Measurements from ENCODE around the gene PTX4.
"Not testable (repeated sequence)": the region's sequence is repeated elsewhere in the genome, so short reads cannot be mapped to it uniquely, and the experiment has no call there.

PTX4 gene

GRCh38 chr16:1478937-1479336 lies 9.8 kb downstream of the PTX4 start:
- not testable (repeated sequence) for DNase-seq

DNA sequence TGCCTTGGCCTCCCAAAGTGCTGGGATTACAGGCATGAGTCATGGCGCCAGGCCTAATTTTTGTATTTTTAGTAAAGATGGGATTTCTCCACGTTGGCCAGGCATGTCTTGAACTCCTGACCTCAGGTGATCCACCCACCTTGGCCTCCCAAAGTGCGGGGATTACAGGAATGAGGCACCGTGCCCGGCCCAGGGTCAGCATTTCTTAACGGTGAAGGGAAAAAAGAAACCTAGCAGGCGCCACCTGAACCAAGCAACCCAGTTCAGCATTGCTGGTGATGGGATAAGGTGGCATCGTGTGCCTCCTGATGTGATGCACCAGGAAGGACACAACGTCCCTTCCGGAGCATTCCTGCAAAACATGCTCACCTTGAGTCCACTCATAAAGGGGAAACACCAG lies 11.7 kb downstream of the PTX4 start:
- DNase-seq, result no peak

- DNase-seq, result no peak
Measured at GRCh38 chr16:1475552-1476114, 13.1 kb downstream of the PTX4 start.

- DNase-seq, result peak; percentile 14
Measured at GRCh38 chr16:1474796-1475551, 13.8 kb downstream of the PTX4 start, which contains the start of gene CLCN7. TSS of gene CLCN7 (minus strand) at chr16:1475028. CDS start at chr16:1474974, 54 bp downstream.

GRCh38 chr16:1474082-1474795 lies 14.5 kb downstream of the PTX4 start:
- no peak for DNase-seq

- no peak for DNase-seq
Measured at GRCh38 chr16:1472974-1473373, 15.8 kb downstream of the PTX4 start.

GRCh38 chr16:1471569-1472194 lies 17.1 kb downstream of the PTX4 start:
- DNase-seq, result no peak

- no peak for DNase-seq
Measured at GRCh38 chr16:1470481-1471251, 18.1 kb downstream of the PTX4 start.

- DNase-seq, result no peak
Measured at GRCh38 chr16:1469693-1470201, 19.0 kb downstream of the PTX4 start.

DNA sequence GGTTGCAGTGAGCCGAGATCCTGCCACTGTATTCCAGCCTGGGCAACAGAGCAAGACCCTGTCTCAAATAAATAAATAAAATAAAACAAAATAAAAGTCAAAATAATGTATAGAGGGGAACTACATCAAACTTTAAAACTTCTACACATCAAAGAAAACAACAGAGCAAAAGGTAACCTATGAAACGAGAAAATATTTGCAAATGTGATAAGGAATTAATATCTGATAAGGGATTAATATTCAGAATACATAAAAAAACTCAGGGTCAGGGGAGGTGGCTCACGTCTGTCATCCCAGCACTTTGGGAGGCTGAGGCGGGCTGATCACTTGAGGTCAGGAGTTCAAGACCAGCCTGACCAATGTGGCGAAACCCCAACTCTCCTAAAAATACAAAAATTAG lies 19.6 kb downstream of the PTX4 start:
- not testable (repeated sequence) for DNase-seq

DNA sequence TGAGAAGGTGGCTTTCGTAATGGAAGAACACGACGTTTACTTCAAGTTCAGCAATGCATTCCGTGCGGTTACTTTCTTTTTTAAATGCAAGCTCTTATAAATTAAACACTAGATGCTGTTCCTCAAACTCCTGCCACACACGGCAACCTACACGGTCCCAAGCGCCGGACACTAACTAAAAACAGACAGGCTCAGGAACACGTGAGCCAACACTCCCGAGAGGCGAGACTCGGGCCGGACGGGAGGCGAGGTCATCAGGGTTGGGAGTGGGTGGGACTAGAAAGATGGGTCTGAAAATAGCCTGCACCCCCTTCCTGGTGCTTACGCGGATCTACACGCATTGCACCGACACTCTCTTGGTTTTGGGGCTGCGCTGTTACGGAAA lies 20.3 kb downstream of the PTX4 start:
- DNase-seq, result no peak

DNA sequence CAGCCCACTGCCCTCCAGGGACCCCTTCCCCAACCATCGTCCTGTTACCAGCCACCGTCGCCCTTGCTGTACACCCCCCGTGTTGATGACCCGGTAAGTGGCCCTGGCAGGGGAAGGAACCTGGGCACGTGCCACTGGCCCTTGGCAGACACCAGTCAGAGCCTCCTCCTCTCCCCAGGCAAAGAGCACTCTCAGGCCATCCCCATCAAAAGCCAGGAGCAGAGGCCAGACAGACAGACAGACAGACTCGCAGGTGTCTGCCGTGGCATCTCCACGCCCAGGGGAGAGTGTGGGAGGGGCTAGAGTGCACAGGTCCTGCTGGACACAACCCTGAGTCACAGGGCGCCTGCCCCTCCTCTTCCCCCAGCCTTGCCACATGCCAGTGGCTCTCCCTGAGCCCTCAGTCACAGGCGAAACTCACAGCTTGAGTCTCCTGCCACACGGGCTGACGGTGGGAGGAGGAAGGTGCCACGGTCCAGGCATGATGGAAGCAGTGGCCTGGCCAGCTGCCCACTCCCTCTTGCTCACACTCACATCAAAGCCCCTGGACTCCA lies 21.7 kb downstream of the PTX4 start:
- DNase-seq, result no peak

DNA sequence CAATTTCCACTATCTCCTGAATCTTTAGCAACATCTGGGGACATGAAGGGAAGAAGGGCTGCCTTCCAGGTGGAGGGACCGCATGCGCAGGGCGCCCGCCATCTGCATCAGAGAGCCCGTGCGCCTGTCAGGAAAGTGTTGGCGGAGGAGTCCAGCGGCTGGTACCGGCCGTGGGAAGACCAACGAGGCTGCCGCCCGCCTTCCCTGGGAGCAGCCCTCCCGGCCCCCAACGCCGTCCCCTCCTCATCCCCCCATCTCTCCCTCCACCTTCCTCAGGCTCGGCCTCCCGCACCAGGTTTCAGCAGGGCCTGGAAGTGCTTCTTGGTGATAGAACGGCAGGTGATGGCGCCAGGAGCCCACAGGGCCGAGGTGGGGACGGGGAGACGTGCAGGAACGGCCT lies 22.7 kb downstream of the PTX4 start:
- DNase-seq, result no peak

- DNase-seq, result no peak
Measured at GRCh38 chr16:1465567-1465915, 23.2 kb downstream of the PTX4 start.

DNA sequence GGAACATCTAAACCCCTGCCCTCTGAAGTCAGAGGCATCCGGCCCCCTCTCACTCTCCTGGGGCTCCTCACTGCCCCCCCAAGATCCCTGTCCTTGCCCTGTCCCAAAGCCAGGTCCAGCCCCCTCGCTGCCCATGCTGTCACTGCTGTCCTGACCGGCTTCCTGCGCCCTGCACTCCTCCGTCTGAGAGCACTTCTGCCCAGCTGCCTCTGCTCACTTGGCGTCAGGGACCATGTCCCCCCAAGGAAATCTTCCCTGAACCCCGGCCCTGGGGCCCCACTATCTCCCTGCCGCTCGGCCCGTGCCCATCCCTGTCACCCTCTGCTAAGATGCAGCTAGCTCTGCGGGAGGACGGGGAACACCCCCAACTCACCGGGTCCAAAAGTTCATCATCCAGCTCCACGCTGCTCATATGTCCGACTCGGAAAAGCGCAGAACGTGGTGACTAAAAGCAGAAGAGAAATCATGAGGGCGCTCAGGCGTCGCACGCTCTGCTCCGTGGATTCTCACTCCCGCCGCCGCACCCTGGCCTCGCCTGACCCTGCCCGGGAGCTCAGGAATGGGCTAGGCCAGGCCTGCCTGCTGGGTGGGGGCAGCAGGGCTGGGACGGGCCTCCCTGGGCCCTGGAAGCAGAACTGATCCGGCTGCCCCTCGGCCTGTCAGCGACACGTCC lies 23.7 kb downstream of the PTX4 start:
- DNase-seq, result no peak

GRCh38 chr16:1464196-1464893 lies 24.4 kb downstream of the PTX4 start:
- DNase-seq, result no peak

DNA sequence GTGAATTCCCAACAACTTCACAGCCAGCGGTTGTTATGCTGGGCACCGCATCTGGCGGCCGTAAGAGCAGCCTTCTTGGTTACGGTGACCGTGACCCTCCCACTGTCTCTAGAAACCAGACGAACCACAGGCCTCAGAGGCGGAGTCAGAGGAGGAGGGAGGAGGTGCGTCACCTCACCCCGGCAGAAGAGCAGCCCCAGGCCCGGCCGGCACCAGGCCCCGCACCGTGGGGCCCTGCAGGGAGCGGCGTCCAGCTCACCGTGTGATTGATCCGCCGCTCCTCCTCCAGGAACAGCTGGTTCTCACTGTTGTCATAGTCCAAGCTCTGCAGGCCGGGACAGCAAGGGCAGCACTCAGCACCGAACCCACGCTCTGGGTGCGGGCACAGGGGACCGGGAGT lies 27.6 kb downstream of the PTX4 start:
- DNase-seq, result no peak

GRCh38 chr16:1460602-1461138 lies 28.1 kb downstream of the PTX4 start:
- DNase-seq, result no peak

DNA sequence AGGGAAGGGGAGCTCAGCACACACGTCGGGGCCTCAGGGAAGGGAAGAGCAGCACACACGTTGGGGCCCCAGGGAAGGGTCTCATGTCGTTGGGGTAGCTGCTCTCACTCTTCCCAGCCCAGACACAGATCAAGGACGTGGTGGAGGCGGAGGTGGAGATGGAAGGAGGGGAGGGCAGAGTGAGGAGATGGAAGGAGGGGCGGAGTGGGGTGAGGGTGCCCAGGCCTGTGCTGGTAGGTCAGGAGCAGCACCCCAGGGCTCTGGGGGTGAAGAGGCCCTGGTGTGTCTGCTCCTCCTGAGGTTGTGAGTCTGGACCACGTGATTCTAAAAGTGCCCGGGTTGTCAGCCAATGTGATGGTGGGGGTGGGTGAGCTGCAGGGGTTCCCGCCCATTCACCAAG lies 28.8 kb downstream of the PTX4 start:
- DNase-seq, result no peak

DNA sequence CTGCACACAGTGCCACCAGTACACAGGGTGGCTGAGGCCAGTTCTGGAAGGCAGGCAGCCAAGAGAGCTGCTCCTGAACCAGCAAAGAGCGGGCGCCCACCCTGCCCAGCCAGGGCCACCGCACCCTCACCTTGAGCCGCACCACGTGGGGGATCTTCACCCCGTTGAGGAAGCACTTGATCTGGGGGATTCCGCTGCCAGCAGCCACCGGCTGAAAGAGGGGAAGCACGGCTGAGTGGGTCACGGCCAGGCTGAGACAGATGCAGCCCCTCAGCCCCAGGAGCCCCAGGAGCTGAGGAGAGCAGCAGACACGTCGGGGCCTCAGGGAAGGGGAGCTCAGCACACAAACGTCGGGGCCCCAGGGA lies 29.8 kb downstream of the PTX4 start:
- DNase-seq, result no peak

All from NCI-H524 treated with DMSO at 0.1 percent for 48 hours (cell line).